Keratinocyte (primary cell): Measurements from ENCODE around the gene DOK6. TPM values are rescaled to one million over a fixed set of nuclear protein-coding genes. Genes with fewer than 3 reads are reported as not detected.

Experiments used
- DNase-seq: peaks from one replicate; pipeline ENCODE4 v3.0.0-alpha.2; 2011; ENCODE audit warnings: low read depth, missing footprints, low spot score
- FAIRE-seq: peaks from 2 replicates; lab custom pipeline; 2011; peaks lifted over from hg19 to GRCh38; lab: Jason Lieb, UNC
- H2AFZ ChIP-seq: 2 replicates; pipeline ENCODE4 v1.6.0; 2012; ENCODE audit warnings: low read length, control low read depth, inconsistent platforms; ENCODE audit not compliant: control insufficient read depth
- H3K27ac ChIP-seq: 2 replicates; pipeline ENCODE4 v1.5.1; 2011; ENCODE audit warnings: low read length; ENCODE audit not compliant: control insufficient read depth, insufficient read depth
- H3K27me3 ChIP-seq: 3 replicates; pipeline ENCODE4 v1.6.0; 2011; ENCODE audit warnings: low read length; ENCODE audit not compliant: control insufficient read depth, insufficient read depth; ENCODE audit errors: extremely low read depth
- H3K36me3 ChIP-seq, 2 experiments: 2 replicates in 1 of 2; 3 replicates in 1 of 2; pipeline ENCODE4 v1.5.1; 2011; ENCODE audit warnings: low read length in 2 of 2, mild to moderate bottlenecking in 1 of 2; ENCODE audit not compliant: control insufficient read depth in 2 of 2, insufficient read depth in 2 of 2; ENCODE audit errors: extremely low read depth in 1 of 2
- H3K4me1 ChIP-seq: 3 replicates; pipeline ENCODE4 v1.5.1; 2011; ENCODE audit warnings: low read length; ENCODE audit not compliant: control insufficient read depth, insufficient read depth; ENCODE audit errors: extremely low read depth
- H3K4me2 ChIP-seq: 3 replicates; pipeline ENCODE4 v1.6.0; 2011; ENCODE audit warnings: low read depth, low read length; ENCODE audit not compliant: control insufficient read depth, insufficient read depth; ENCODE audit errors: extremely low read depth
- H3K4me3 ChIP-seq, 3 experiments: fragments of 200-600 bp in 1 of 3; sonication (generic) in 1 of 3; 2 replicates in 2 of 3; 3 replicates in 1 of 3; pipeline ENCODE4 v1.5.1; 2011 to 2016; ENCODE audit warnings: low read length in 3 of 3, mild to moderate bottlenecking in 3 of 3, control low read depth in 2 of 3, inconsistent platforms in 1 of 3, low read depth in 1 of 3, mixed read lengths in 1 of 3, mixed run types in 1 of 3, moderate library complexity in 1 of 3; ENCODE audit not compliant: control insufficient read depth in 2 of 3, insufficient read depth in 2 of 3; ENCODE audit errors: extremely low read depth in 1 of 3
- H3K79me2 ChIP-seq: 2 replicates; pipeline ENCODE4 v1.6.0; 2012; ENCODE audit warnings: low read length; ENCODE audit not compliant: control insufficient read depth, insufficient read depth
- H3K9ac ChIP-seq: 3 replicates; pipeline ENCODE4 v1.6.0; 2011; ENCODE audit warnings: low read length; ENCODE audit not compliant: control insufficient read depth, insufficient read depth; ENCODE audit errors: extremely low read depth
- H3K9me1 ChIP-seq: 3 replicates; pipeline ENCODE4 v1.6.0; 2011; ENCODE audit warnings: low read length; ENCODE audit not compliant: control insufficient read depth, insufficient read depth; ENCODE audit errors: extremely low read depth
- H3K9me3 ChIP-seq: 2 replicates; pipeline ENCODE4 v1.5.1; 2012; ENCODE audit warnings: low read depth, low read length; ENCODE audit not compliant: control insufficient read depth
- H4K20me1 ChIP-seq: 3 replicates; pipeline ENCODE4 v1.6.0; 2011; ENCODE audit warnings: low read length; ENCODE audit not compliant: control insufficient read depth, insufficient read depth; ENCODE audit errors: extremely low read depth
- CTCF ChIP-seq, 3 experiments: IDR thresholded peaks in 1 of 3; conservative IDR thresholded peaks in 1 of 3; optimal IDR thresholded peaks in 1 of 3; 2 replicates in 2 of 3; 3 replicates in 1 of 3; pipeline versions ENCODE3 to v1.5.1; 2011; ENCODE audit warnings: low read length in 3 of 3, mild to moderate bottlenecking in 3 of 3, moderate library complexity in 2 of 3, control low read depth in 1 of 3, inconsistent platforms in 1 of 3; ENCODE audit not compliant: insufficient read depth in 2 of 3; ENCODE audit errors: extremely low read depth in 1 of 3
- EZH2 ChIP-seq: IDR thresholded peaks from one replicate; pipeline ENCODE4 v1.6.1; 2012; ENCODE audit warnings: inconsistent platforms, mild to moderate bottlenecking, low read length, moderate library complexity
- dilution Hi-C: fragments of 300-500 bp; cut with MboI; formaldehyde crosslinking; loops from one replicate; pipeline ENCODE4 v1.7.0; 2020; ENCODE audit warnings: low sequenced_read_pairs; ENCODE audit not compliant: extremely low pct_ligation_motif_present
- polyA plus RNA-seq, 5 experiments: library from polyadenylated mRNA; depleted of rRNA in 3 of 5; stranded (reverse) in 3 of 5; stranded (forward) in 1 of 5; unstranded in 1 of 5; fragments of >200 nt; gene quantifications; 1 replicate in 1 of 5; 2 replicates in 3 of 5; 3 replicates in 1 of 5; pipeline versions ENCODE4 v1.2.1 to v1.2.3, GENCODE V29; 2011 to 2012; ENCODE audit warnings: missing spikeins in 2 of 5, low read depth in 1 of 5, low replicate concordance in 1 of 5

DOK6 gene
- polyA plus RNA-seq, 1 donor (not counting 4 experiments of a cell fraction or from before 2014, with no cell fraction given) = not detected

- Histone ChIP-seq H3K36me3 (no peaks in the 10 kb centered on the region), H3K27me3 (no peaks in the 10 kb centered on the region), H3K79me2 (no peaks in the 10 kb centered on the region), H3K9me1 (no peaks in the 10 kb centered on the region), H3K9ac (no peak overlapping the region), H4K20me1 (no peaks in the 10 kb centered on the region), H2AFZ (no peak overlapping the region), H3K9me3 (no peaks in the 10 kb centered on the region), H3K4me1 (no peaks in the 10 kb centered on the region), H3K4me3 (no peak overlapping the region), H3K27ac (no peak overlapping the region), H3K4me2 (no peak overlapping the region)
- dilution Hi-C loops = no loop called here
- FAIRE-seq (no peak), DNase-seq (no peak)
- TF ChIP-seq EZH2 (no peak), CTCF (optimal IDR thresholded peaks at IDR 0.05 in 1 of 3, IDR thresholded peaks at IDR 0.05 in 1 of 3, conservative IDR thresholded peaks at IDR 0.05 in 1 of 3; ENCODE audit: extremely low read depth in 1 of 3, insufficient read depth in 2 of 3, low read length in 3 of 3) (no peak)
These were observed 273.7 kb downstream of the DOK6 start for GRCh38 chr18:69674292-69674877.

GRCh38 chr18:69674966-69675365, 274.3 kb downstream of the DOK6 start:
- H4K20me1 ChIP-seq = no peaks in the 10 kb centered on the region
- TF ChIP-seq CTCF (optimal IDR thresholded peaks at IDR 0.05 in 1 of 3, IDR thresholded peaks at IDR 0.05 in 1 of 3, conservative IDR thresholded peaks at IDR 0.05 in 1 of 3; ENCODE audit: extremely low read depth in 1 of 3, insufficient read depth in 2 of 3, low read length in 3 of 3) (no peak), EZH2 (no peak)
- FAIRE-seq = no peak
- no peak overlapping the region for H3K4me3 ChIP-seq
- dilution Hi-C loops = no loop called here
- H3K9me1 ChIP-seq = no peaks in the 10 kb centered on the region
- DNase-seq = no peak
- H3K36me3 ChIP-seq = no peaks in the 10 kb centered on the region
- no peaks in the 10 kb centered on the region for H3K79me2 ChIP-seq
- H3K27ac ChIP-seq = no peak overlapping the region
- no peaks in the 10 kb centered on the region for H3K4me1 ChIP-seq
- H3K27me3 ChIP-seq = no peaks in the 10 kb centered on the region
- H3K4me2 ChIP-seq = no peak overlapping the region
- no peak overlapping the region for H2AFZ ChIP-seq
- H3K9me3 ChIP-seq = no peaks in the 10 kb centered on the region
- H3K9ac ChIP-seq = no peak overlapping the region
